Epithelial cell of proximal tubule (primary cell): Measurements from ENCODE around the gene NUMB. TPM values are rescaled to one million over a fixed set of nuclear protein-coding genes. Genes with fewer than 3 reads are reported as not detected.

Source experiments
- DNase-seq: peaks from one replicate; pipeline ENCODE4 v3.0.0-alpha.2; 2011; ENCODE audit warnings: low read depth
- H3K4me3 ChIP-seq: 2 replicates; pipeline ENCODE4 v1.5.1; 2011; ENCODE audit warnings: low read depth, mild to moderate bottlenecking, low read length
- CTCF ChIP-seq: conservative IDR thresholded peaks from 2 replicates; pipeline ENCODE4 v1.5.1; 2012; ENCODE audit warnings: low read depth, mild to moderate bottlenecking, low read length
- total RNA-seq: library from RNA; depleted of rRNA; stranded (reverse); fragments of >200 nt; gene quantifications from 2 replicates; pipeline ENCODE4 v1.2.3, GENCODE V29; 2015

The NUMB gene
- total RNA-seq, 1 donor from 2014 or later: 23.1 TPM

DNA sequence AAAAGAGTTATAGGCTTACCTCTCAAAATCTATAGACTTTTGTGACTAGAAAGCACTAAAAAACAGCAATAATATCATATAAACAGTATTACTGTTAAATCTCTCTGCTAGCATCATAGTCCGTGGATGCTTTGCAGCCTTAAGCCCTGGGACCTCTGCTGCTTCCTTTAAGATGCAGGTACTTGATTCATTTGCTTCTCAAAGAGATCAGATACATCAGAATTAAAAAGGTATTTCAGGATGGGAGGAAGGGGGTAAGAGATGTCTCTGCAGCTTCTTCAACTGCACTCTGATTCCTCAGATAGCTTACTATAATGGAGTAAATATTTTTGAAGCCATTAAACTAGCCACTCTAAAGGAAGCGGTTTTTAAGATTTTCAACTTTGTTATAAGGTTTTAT is 171.7 kb downstream of the NUMB start:
- DNase-seq: no peak
- H3K4me3 ChIP-seq: no peak overlapping the region
- no peak for TF ChIP-seq CTCF

GRCh38 chr14:73285979-73286378 is 172.4 kb downstream of the NUMB start:
- no peak overlapping the region for H3K4me3 ChIP-seq
- no peak for TF ChIP-seq CTCF
- DNase-seq: no peak

DNA sequence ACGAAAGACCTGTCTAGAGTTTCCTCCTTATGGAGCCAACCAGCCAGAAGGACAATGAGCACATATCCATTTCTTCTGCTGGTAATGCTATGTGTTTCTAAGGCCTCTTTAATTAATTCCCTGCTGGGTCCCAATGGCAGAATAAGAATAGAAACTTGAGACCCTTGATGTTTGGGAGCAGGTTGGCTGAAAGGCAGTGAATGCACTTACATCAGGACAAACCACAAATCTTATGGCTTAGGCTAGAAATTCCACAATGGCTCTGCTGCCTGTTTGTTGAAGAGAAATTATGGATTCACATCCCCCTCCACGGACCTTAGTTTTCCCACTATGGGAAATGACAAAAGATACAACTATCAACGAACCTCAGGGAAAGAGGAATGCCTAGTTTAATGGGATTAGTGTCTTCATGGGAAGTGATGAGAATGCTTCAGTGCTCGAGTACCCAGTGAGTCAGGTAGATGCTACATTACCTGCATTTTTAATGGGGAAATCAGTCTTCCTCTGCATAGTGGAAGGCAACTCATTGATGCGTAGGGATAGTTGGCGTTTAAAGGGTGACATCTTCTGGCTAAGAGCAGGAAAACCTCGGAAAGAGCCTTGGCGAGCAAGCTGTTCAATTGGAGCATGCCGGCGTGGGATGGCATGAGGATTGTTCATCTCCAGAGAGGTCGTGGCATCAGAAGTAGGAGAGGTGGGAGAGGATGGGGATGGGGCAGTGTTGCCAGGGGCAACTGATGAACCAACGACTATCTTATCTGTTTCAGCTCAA is 174.6 kb downstream of the NUMB start:
- no peak for DNase-seq
- peak; percentile 50 for TF ChIP-seq CTCF
- no peak overlapping the region for H3K4me3 ChIP-seq

- no peak for DNase-seq
- no peak overlapping the region for H3K4me3 ChIP-seq
- no peak for TF ChIP-seq CTCF
Measured at GRCh38 chr14:73280903-73281302, 177.4 kb downstream of the NUMB start.

DNA sequence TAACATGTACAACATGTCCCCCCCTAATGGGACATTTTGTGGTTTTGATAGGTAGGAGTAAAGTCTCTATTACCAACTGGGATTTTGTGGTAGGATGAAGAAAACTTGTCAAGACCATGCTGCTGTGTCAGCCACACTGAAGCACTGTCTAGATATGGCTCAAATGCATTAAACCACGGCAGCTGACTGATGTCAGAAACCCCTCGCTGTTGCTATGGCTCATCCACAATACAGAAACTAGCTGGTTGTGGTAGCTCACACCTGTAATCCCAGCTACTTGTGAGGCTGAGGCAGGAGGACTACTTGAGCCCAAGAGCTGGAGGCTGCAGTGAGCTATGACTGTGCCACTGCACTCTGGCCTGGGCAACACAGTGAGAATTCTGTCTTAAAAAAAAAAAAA is 181.0 kb downstream of the NUMB start:
- no peak for TF ChIP-seq CTCF
- no peak overlapping the region for H3K4me3 ChIP-seq
- no peak for DNase-seq

DNA sequence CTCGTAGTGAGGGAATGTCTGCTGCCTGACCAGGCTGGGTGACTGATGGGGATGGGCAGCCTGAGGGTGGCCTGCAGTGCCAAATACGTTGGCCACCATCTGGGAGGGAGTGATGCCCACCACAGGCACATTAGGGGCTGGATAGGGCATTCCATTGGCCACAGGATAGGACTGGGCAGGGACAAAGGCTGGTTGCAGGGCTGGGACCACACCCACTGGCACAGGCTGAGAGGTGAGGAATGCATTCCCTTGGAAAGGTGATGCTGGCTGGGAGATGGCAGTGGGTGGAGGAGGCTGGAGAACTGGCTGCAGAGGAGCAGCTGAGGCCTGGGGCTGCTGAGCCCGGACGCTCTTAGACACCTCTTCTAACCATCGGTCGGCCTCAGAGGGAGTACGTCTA is 181.5 kb downstream of the NUMB start:
- H3K4me3 ChIP-seq: no peak overlapping the region
- DNase-seq: no peak
- TF ChIP-seq CTCF: no peak

- no peak overlapping the region for H3K4me3 ChIP-seq
- no peak for DNase-seq
- no peak for TF ChIP-seq CTCF
Measured at GRCh38 chr14:73273799-73274198, 184.5 kb downstream of the NUMB start.
